ENCODE data around the gene RERG. TPM values are rescaled to one million over a fixed set of nuclear protein-coding genes. Genes with fewer than 3 reads are reported as not detected.

Gene RERG
- total RNA-seq, 2 experiments from 2014 or later, result not detected

GRCh38 chr12:15152868-15153267 lies 68.3 kb downstream of the RERG start:
- H3K4me1 ChIP-seq (ENCODE audit: insufficient read depth, low read length), result no peaks in the 10 kb centered on the region
- H3K27ac ChIP-seq (ENCODE audit: low read depth in 1 of 2, low read length in 2 of 2), result no peak overlapping the region
- Mint-ChIP-seq H3K9me3 (no peaks in the 10 kb centered on the region), H3K27me3 (peaks cover 15% of the 10 kb centered on the region), H3K27ac (no peak overlapping the region), H3K4me1 (ENCODE audit: low read depth) (no peaks in the 10 kb centered on the region), H3K4me3 (no peak overlapping the region), H3K36me3 (ENCODE audit: low read depth) (no peaks in the 10 kb centered on the region)
- H3K4me3 ChIP-seq (ENCODE audit: low read length), result no peak overlapping the region
- H3K9me3 ChIP-seq (ENCODE audit: control insufficient read depth in 1 of 2, insufficient read depth in 1 of 2, low read length in 2 of 2), result no peaks in the 10 kb centered on the region
- no peak for TF ChIP-seq CTCF (IDR thresholded peaks at IDR 0.05)
- DNase-seq (no peak), ATAC-seq (ENCODE audit: poor library complexity) (no peak)
- H3K27me3 ChIP-seq (ENCODE audit: control insufficient read depth in 1 of 2, insufficient read depth in 2 of 2, low read length in 2 of 2), result no peaks in the 10 kb centered on the region
- CTCF ChIA-PET, result no interaction called here
- intact Hi-C loops (cut with DNase I, micrococcal nuclease), result no loop called here
- POLR2A ChIA-PET, result no interaction called here
- no peaks in the 10 kb centered on the region for H3K36me3 ChIP-seq (ENCODE audit: insufficient read depth, low read length)

DNA sequence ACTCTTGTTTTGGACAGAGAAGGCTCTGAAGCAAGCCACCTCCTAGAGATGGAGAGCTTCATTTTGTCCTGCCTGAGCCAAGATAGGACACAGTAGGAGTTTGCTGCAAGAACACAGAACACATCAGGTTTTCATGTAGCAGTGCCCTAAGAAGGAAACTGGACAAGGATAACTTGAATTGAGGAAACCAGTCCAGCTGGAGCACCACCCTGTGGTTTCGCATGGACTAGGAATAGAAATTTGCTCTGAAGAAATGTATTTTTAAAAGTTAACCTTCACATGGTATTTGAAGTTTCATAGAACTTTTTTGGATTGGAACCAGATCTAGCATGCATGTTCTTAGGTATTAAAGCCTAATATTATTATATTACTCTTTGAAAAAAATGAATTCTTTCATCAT lies 68.8 kb downstream of the RERG start:
- no peaks in the 10 kb centered on the region for H3K36me3 ChIP-seq (ENCODE audit: insufficient read depth, low read length)
- ATAC-seq (ENCODE audit: poor library complexity) (no peak), DNase-seq (no peak)
- H3K4me3 Mint-ChIP-seq, result no peak overlapping the region
- ChIA-PET POLR2A (no interaction called here), CTCF (no interaction called here)
- H3K27me3 Mint-ChIP-seq, result peaks cover 19% of the 10 kb centered on the region
- no peak overlapping the region for H3K4me3 ChIP-seq (ENCODE audit: low read length)
- H3K27me3 ChIP-seq (ENCODE audit: control insufficient read depth in 1 of 2, insufficient read depth in 2 of 2, low read length in 2 of 2), result no peaks in the 10 kb centered on the region
- no peaks in the 10 kb centered on the region for H3K9me3 ChIP-seq (ENCODE audit: control insufficient read depth in 1 of 2, insufficient read depth in 1 of 2, low read length in 2 of 2)
- no peaks in the 10 kb centered on the region for H3K4me1 Mint-ChIP-seq (ENCODE audit: low read depth)
- no peaks in the 10 kb centered on the region for H3K9me3 Mint-ChIP-seq
- H3K4me1 ChIP-seq (ENCODE audit: insufficient read depth, low read length), result no peaks in the 10 kb centered on the region
- intact Hi-C loops (cut with DNase I, micrococcal nuclease), result no loop called here
- H3K27ac Mint-ChIP-seq, result no peak overlapping the region
- H3K36me3 Mint-ChIP-seq (ENCODE audit: low read depth), result no peaks in the 10 kb centered on the region
- no peak for TF ChIP-seq CTCF (IDR thresholded peaks at IDR 0.05)
- H3K27ac ChIP-seq (ENCODE audit: low read depth in 1 of 2, low read length in 2 of 2), result no peak overlapping the region

GRCh38 chr12:15151161-15152091 lies 69.8 kb downstream of the RERG start:
- Mint-ChIP-seq H3K27me3 (peaks cover 21% of the 10 kb centered on the region), H3K4me3 (no peak overlapping the region), H3K36me3 (ENCODE audit: low read depth) (no peaks in the 10 kb centered on the region), H3K27ac (no peak overlapping the region), H3K9me3 (no peaks in the 10 kb centered on the region), H3K4me1 (ENCODE audit: low read depth) (no peaks in the 10 kb centered on the region)
- Histone ChIP-seq H3K4me1 (ENCODE audit: insufficient read depth, low read length) (no peaks in the 10 kb centered on the region), H3K36me3 (ENCODE audit: insufficient read depth, low read length) (no peaks in the 10 kb centered on the region), H3K27me3 (ENCODE audit: control insufficient read depth in 1 of 2, insufficient read depth in 2 of 2, low read length in 2 of 2) (no peaks in the 10 kb centered on the region), H3K27ac (ENCODE audit: low read depth in 1 of 2, low read length in 2 of 2) (no peak overlapping the region), H3K4me3 (ENCODE audit: low read length) (no peak overlapping the region), H3K9me3 (ENCODE audit: control insufficient read depth in 1 of 2, insufficient read depth in 1 of 2, low read length in 2 of 2) (no peaks in the 10 kb centered on the region)
- no peak for ATAC-seq (ENCODE audit: poor library complexity)
- ChIA-PET POLR2A (no interaction called here), CTCF (interaction anchor here (1.3 kb wide), 1 partner anchor 10 kb away, joined by 3 read pairs; no protein-coding TSS in a partner anchor)
- DNase-seq, result peak in 1 of 14 experiments; percentile 5
- TF ChIP-seq CTCF (IDR thresholded peaks at IDR 0.05), result peak; percentile 48
- intact Hi-C loops (cut with DNase I, micrococcal nuclease), result no loop called here

All from CD4-positive, alpha-beta T cell (primary cell).